Panc1 (cell line): ENCODE data around the gene UBASH3A. TPM values are rescaled to one million over a fixed set of nuclear protein-coding genes. Genes with fewer than 3 reads are reported as not detected.

Experiments used
- ATAC-seq: fragments of 200-7000 bp; cut with Tn5 transposase; 2 replicates; pipeline ENCODE4 v1.9.1; 2020; ENCODE audit warnings: mild to moderate bottlenecking, moderate library complexity
- BruUV-seq: library from RNA; stranded (reverse); fragments of 400-500 nt; replicated peaks from 2 replicates; lab custom pipeline; 2021; lab: Mats Ljungman, UMichigan
- CTCF ChIA-PET: fragments of 300-600 bp; sonication (Branson Sonifier 250); formaldehyde crosslinking; loops from one replicate; lab custom pipeline; 2022; ENCODE audit warnings: antibody characterized with exemption; lab: Charles Lee
- POLR2A ChIA-PET: fragments of 300-600 bp; sonication (Branson Sonifier 250); formaldehyde crosslinking; loops from one replicate; lab custom pipeline; 2022; ENCODE audit warnings: antibody characterized with exemption; lab: Charles Lee
- DNase-seq: peaks from one replicate; pipeline ENCODE4 v3.0.0-alpha.2; 2010; ENCODE audit warnings: low read depth, low spot score
- H3K27ac ChIP-seq: 2 replicates; pipeline ENCODE4 v1.5.1; 2011; ENCODE audit warnings: mild to moderate bottlenecking, low read length, inconsistent platforms
- H3K27me3 ChIP-seq: fragments of 200-500 bp; sonication (Bioruptor generic); 2 replicates; pipeline ENCODE4 v1.6.0; 2014; ENCODE audit warnings: low read length, inconsistent platforms; ENCODE audit not compliant: control insufficient read depth, insufficient read depth
- H3K36me3 ChIP-seq: fragments of 200-500 bp; sonication (Bioruptor generic); 2 replicates; pipeline ENCODE4 v1.5.1; 2014; ENCODE audit warnings: inconsistent platforms, mild to moderate bottlenecking, low read length, moderate library complexity; ENCODE audit not compliant: control insufficient read depth, insufficient read depth
- H3K4me1 ChIP-seq: 2 replicates; pipeline ENCODE4 v1.5.1; 2011; ENCODE audit warnings: inconsistent platforms, mild to moderate bottlenecking, low read length, moderate library complexity; ENCODE audit not compliant: control insufficient read depth, insufficient read depth
- H3K4me3 ChIP-seq, 2 experiments: 2 replicates each; pipeline ENCODE4 v1.5.1; 2011 to 2012; ENCODE audit warnings: low read depth in 2 of 2, low read length in 2 of 2, mild to moderate bottlenecking in 2 of 2, inconsistent platforms in 1 of 2, moderate library complexity in 1 of 2
- H3K9me3 ChIP-seq: fragments of 200-500 bp; sonication (Bioruptor generic); 2 replicates; pipeline ENCODE4 v1.5.1; 2014; ENCODE audit warnings: low read depth, mild to moderate bottlenecking, inconsistent platforms, low read length, moderate library complexity; ENCODE audit not compliant: control insufficient read depth, insufficient read depth
- POLR2AphosphoS5 ChIP-seq: IDR thresholded peaks from 2 replicates; pipeline ENCODE4 v1.6.1; 2012; ENCODE audit warnings: mild to moderate bottlenecking, low read depth, low read length, moderate library complexity
- SIN3A ChIP-seq: IDR thresholded peaks from 2 replicates; pipeline ENCODE4 v1.6.1; 2012; ENCODE audit warnings: low read depth, mild to moderate bottlenecking, low read length, moderate library complexity, borderline replicate concordance; ENCODE audit not compliant: insufficient read depth
- TCF7L2 ChIP-seq: IDR thresholded peaks from 2 replicates; pipeline ENCODE4 v1.6.1; 2011; ENCODE audit warnings: mild to moderate bottlenecking, low read depth, low read length, inconsistent platforms
- in situ Hi-C: cut with HindIII; loops from 2 replicates; pipeline ENCODE4 v1.10.0; 2016; ENCODE audit warnings: low sequenced_read_pairs, low pct_unique_long_range_greater_than_20kb
- intact Hi-C: fragments of 100-400 bp; cut with micrococcal nuclease; formaldehyde crosslinking; loops from one replicate; pipeline ENCODE4 v1.10.0; 2022; ENCODE audit not compliant: unreplicated experiment
- total RNA-seq: library from RNA; stranded (reverse); gene quantifications from one replicate; pipeline ENCODE4 v1.2.1, GENCODE V29; 2021; ENCODE audit not compliant: unreplicated experiment
- TF ChIP-seq, protein P1 (sequence below), 2 experiments: IDR thresholded peaks; 2 replicates each; pipeline ENCODE4 v1.6.1; 2011 to 2012; ENCODE audit warnings: low read depth in 2 of 2, control low read depth in 1 of 2, low read length in 1 of 2, mild to moderate bottlenecking in 1 of 2, moderate library complexity in 1 of 2; ENCODE audit not compliant: insufficient read depth in 1 of 2
- TF ChIP-seq, protein P2 (sequence below): fragments of 450-650 bp; IDR thresholded peaks from 2 replicates; pipeline ENCODE4 v1.5.1; 2017; ENCODE audit warnings: mild to moderate bottlenecking

The UBASH3A gene
- total RNA-seq, 1 experiment from 2014 or later = 0.33 TPM

DNA sequence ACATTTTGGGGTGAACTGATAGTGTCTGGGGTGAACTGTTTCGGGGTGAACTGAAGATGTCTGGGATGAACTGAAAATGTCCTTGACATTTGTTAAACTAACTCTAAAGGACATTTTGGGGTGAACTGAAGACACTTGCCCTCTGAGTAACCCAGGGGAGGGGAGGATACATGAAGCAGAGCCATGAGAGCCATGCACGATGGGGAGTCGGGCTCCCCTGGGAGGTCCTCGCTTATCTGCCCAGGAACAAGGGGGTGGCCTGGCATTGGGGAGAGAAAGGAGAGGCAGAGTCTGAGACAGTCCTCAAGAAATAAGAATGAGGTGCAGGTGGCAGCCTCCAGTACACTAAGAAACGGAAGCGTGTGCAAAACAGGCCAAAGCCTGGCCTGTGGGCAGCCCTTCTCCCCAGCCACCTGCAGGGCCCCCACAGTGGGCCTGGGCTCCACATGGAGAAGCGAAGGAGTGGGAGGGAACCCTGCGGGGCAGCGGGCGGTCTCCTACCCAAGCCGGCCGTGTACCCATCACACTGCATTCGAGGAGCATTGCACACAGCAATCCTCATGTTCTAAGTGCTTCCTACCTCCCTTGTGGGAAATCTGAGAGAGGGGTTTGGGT is 68.1 kb downstream of the UBASH3A start:
- Histone ChIP-seq H3K4me3 (no peak overlapping the region), H3K4me1 (no peaks in the 10 kb centered on the region), H3K9me3 (no peaks in the 10 kb centered on the region), H3K27me3 (no peaks in the 10 kb centered on the region), H3K36me3 (no peaks in the 10 kb centered on the region), H3K27ac (no peak overlapping the region)
- CTCF ChIA-PET = no interaction called here
- in situ Hi-C loops = no loop called here
- intact Hi-C loops = no loop called here
- DNase-seq (no peak), ATAC-seq (no peak)
- TF ChIP-seq SIN3A = no peak
- no peak for TF ChIP-seq POLR2AphosphoS5
- TF ChIP-seq TCF7L2 = no peak
- TF ChIP-seq, protein P1, sequence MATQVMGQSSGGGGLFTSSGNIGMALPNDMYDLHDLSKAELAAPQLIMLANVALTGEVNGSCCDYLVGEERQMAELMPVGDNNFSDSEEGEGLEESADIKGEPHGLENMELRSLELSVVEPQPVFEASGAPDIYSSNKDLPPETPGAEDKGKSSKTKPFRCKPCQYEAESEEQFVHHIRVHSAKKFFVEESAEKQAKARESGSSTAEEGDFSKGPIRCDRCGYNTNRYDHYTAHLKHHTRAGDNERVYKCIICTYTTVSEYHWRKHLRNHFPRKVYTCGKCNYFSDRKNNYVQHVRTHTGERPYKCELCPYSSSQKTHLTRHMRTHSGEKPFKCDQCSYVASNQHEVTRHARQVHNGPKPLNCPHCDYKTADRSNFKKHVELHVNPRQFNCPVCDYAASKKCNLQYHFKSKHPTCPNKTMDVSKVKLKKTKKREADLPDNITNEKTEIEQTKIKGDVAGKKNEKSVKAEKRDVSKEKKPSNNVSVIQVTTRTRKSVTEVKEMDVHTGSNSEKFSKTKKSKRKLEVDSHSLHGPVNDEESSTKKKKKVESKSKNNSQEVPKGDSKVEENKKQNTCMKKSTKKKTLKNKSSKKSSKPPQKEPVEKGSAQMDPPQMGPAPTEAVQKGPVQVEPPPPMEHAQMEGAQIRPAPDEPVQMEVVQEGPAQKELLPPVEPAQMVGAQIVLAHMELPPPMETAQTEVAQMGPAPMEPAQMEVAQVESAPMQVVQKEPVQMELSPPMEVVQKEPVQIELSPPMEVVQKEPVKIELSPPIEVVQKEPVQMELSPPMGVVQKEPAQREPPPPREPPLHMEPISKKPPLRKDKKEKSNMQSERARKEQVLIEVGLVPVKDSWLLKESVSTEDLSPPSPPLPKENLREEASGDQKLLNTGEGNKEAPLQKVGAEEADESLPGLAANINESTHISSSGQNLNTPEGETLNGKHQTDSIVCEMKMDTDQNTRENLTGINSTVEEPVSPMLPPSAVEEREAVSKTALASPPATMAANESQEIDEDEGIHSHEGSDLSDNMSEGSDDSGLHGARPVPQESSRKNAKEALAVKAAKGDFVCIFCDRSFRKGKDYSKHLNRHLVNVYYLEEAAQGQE (IDR thresholded peaks at IDR 0.05; ENCODE audit: insufficient read depth in 1 of 2, low read depth in 2 of 2, low read length in 1 of 2) = no peak
- TF ChIP-seq, protein P2, sequence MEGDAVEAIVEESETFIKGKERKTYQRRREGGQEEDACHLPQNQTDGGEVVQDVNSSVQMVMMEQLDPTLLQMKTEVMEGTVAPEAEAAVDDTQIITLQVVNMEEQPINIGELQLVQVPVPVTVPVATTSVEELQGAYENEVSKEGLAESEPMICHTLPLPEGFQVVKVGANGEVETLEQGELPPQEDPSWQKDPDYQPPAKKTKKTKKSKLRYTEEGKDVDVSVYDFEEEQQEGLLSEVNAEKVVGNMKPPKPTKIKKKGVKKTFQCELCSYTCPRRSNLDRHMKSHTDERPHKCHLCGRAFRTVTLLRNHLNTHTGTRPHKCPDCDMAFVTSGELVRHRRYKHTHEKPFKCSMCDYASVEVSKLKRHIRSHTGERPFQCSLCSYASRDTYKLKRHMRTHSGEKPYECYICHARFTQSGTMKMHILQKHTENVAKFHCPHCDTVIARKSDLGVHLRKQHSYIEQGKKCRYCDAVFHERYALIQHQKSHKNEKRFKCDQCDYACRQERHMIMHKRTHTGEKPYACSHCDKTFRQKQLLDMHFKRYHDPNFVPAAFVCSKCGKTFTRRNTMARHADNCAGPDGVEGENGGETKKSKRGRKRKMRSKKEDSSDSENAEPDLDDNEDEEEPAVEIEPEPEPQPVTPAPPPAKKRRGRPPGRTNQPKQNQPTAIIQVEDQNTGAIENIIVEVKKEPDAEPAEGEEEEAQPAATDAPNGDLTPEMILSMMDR = no peak
- BruUV-seq = no TSS peak
- POLR2A ChIA-PET = no interaction called here

DNA sequence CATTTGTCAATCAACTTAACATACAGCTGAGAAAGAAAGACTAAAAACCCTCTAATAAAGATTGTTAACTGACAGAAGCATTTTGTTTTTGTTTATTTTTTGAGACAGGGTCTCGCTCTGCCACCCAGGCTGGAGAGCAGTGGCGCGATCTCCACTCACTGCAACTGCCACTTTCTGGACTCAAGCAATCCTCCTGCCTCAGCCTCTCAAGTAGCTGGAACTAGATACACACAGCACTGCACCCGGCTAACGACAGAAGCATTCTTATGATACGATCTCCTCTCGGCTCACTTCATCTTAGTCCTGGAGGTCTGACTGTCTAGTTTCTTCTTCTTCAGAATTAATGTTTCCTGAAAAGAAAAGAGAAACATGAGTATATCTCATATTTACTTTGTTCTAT is 68.8 kb downstream of the UBASH3A start:
- Histone ChIP-seq H3K4me3 (no peak overlapping the region), H3K27ac (no peak overlapping the region), H3K9me3 (no peaks in the 10 kb centered on the region), H3K4me1 (no peaks in the 10 kb centered on the region), H3K27me3 (no peaks in the 10 kb centered on the region), H3K36me3 (no peaks in the 10 kb centered on the region)
- BruUV-seq = no TSS peak
- CTCF ChIA-PET = no interaction called here
- TF ChIP-seq POLR2AphosphoS5 (no peak), SIN3A (no peak)
- TF ChIP-seq, protein P1 (IDR thresholded peaks at IDR 0.05; ENCODE audit: insufficient read depth in 1 of 2, low read depth in 2 of 2, low read length in 1 of 2) = no peak
- POLR2A ChIA-PET = no interaction called here
- in situ Hi-C loops = no loop called here
- ATAC-seq (no peak), DNase-seq (no peak)
- intact Hi-C loops = no loop called here
